SK-N-SH (cell line): ENCODE measurements around the gene CFAP92. TPM values are rescaled to one million over a fixed set of nuclear protein-coding genes. Genes with fewer than 3 reads are reported as not detected.
A peak's percentile ranks its signal among the peaks of the same experiment; 100 is the strongest.

Experiments used
- CHD2 ChIP-seq: fragments of 150-350 bp; IDR thresholded peaks from 2 replicates; pipeline ENCODE4 v1.6.1; 2018; ENCODE audit warnings: low read length; ENCODE audit not compliant: partially characterized antibody
- EP300 ChIP-seq, 2 experiments: IDR thresholded peaks; 2 replicates each; pipeline versions ENCODE4 v1.4.0 to v1.6.1; 2012; ENCODE audit warnings: borderline replicate concordance in 1 of 2, low read depth in 1 of 2, low read length in 1 of 2
- GABPA ChIP-seq: IDR thresholded peaks from 2 replicates; pipeline ENCODE4 v1.4.0; 2012; ENCODE audit warnings: low read depth, mild to moderate bottlenecking
- GATA2 ChIP-seq: sonication (generic); formaldehyde crosslinking; IDR thresholded peaks from 2 replicates; pipeline ENCODE4 v1.5.0; 2020; ENCODE audit warnings: mild to moderate bottlenecking, missing genetic modification reagents
- IRF3 ChIP-seq: fragments of 150-350 bp; IDR thresholded peaks from 2 replicates; pipeline ENCODE4 v1.6.1; 2016; ENCODE audit warnings: mild to moderate bottlenecking, low read depth, low read length
- JUND ChIP-seq: IDR thresholded peaks from 2 replicates; pipeline ENCODE4 v1.4.0; 2012
- MEF2A ChIP-seq: IDR thresholded peaks from 2 replicates; pipeline ENCODE4 v1.4.0; 2012; ENCODE audit warnings: low read depth, borderline replicate concordance
- NFIC ChIP-seq: IDR thresholded peaks from 2 replicates; pipeline ENCODE4 v1.4.0; 2012; ENCODE audit warnings: borderline replicate concordance
- PBX3 ChIP-seq: IDR thresholded peaks from 2 replicates; pipeline ENCODE4; 2012
- POLR2AphosphoS5 ChIP-seq: IDR thresholded peaks from 2 replicates; pipeline ENCODE4 v1.6.1; 2012; ENCODE audit warnings: low read depth, low read length
- RAD21 ChIP-seq: IDR thresholded peaks from 2 replicates; pipeline ENCODE4 v1.6.1; 2012; ENCODE audit warnings: mild to moderate bottlenecking, low read length
- RCOR1 ChIP-seq: fragments of 150-350 bp; IDR thresholded peaks from 2 replicates; pipeline ENCODE4 v1.6.1; 2017; ENCODE audit warnings: antibody characterized with exemption, low read length
- REST ChIP-seq: IDR thresholded peaks from 2 replicates; pipeline ENCODE4 v1.6.1; 2012; ENCODE audit warnings: mild to moderate bottlenecking, low read depth, low read length, moderate library complexity
- USF1 ChIP-seq: IDR thresholded peaks from 2 replicates; pipeline ENCODE4 v1.4.0; 2012; ENCODE audit warnings: low read depth, borderline replicate concordance
- USF2 ChIP-seq: fragments of 150-350 bp; IDR thresholded peaks from 2 replicates; pipeline ENCODE4 v1.6.1; 2017; ENCODE audit warnings: antibody characterized with exemption, low read length, low read depth, borderline replicate concordance
- polyA plus RNA-seq, 3 experiments: library from polyadenylated mRNA; depleted of rRNA; stranded (reverse); fragments of >200 nt; gene quantifications; 2 replicates each; pipeline ENCODE4 v1.2.3, GENCODE V29; 2012

CFAP92 gene
- polyA plus RNA-seq, 1 of the 3 experiments (the other 2 are of a cell fraction): not detected

GRCh38 chr3:128875556-128876120 lies 118.2 kb downstream of the CFAP92 start (continued):
- TF ChIP-seq USF1: no peak
- TF ChIP-seq IRF3: no peak
- TF ChIP-seq RCOR1: no peak
- no peak for TF ChIP-seq POLR2AphosphoS5
- TF ChIP-seq PBX3: no peak
- TF ChIP-seq GATA2 (CRISPR knock-in tag): no peak
- TF ChIP-seq RAD21: peak; percentile 53
- no peak for TF ChIP-seq NFIC
- TF ChIP-seq JUND: no peak
- TF ChIP-seq GABPA: no peak
- no peak for TF ChIP-seq MEF2A
- TF ChIP-seq EP300 (IDR thresholded peaks at IDR 0.05; ENCODE audit: borderline replicate concordance in 1 of 2, low read depth in 1 of 2, low read length in 1 of 2): no peak
- no peak for TF ChIP-seq USF2
- no peak for TF ChIP-seq REST
- TF ChIP-seq CHD2: peak; percentile 16
